ENCODE data around the gene S100A10.
A peak's percentile ranks its signal among the peaks of the same experiment; 100 is the strongest.

The S100A10 gene

DNA sequence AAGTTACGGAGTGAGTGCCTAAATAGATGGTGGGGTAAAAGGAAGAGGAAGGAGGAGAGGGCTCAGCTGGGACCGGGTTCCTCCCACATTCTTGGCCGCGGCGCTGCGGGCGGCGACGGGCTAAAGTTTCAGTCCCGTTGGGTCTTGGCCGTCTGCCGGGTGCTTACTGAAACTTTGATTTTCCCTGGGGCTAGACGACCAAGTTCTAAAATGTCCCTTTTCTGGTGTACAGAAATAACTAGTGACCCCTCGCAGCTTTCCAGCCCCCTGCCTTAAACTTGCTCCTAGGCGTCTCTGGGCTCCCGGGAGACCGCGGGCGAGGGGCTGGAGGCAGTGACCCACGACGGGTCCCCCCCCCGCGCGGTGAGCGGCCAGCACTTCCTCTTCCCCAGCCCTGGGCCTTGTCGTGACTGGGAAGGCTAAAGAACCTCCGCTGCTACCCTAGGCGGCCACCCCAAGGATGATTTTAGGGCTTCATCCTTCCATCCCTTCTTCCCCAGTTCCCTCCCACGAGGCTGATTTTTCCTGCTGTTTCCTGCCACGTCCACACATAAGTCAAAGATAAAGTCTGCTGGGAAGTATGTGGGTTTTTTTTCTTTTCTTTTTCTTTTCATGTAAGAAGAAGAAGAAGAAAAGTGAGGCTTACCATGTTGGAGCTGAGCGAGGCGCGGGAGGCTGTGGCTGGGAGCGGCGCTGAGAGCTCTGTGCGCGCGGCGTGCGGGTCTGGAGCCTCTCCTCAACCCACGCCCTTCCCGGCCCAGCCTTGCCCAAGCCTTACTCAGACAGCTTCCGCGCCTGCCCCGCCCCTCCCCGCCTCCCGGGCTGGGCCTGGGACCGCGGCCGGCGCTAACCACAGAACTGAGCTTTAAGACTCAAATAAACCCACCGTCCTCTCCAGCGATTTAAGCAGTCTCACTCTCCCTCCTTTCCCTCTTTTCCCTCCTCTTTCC is 42.9 kb upstream of the S100A10 start, which contains the start of gene S100A11:
Gene S100A11, minus strand, starts transcription at position 738 of the 950 bp plus-strand sequence. Its CDS starts 89 bp downstream, at position 649.
- peak; percentile 82 for DNase-seq (ENCODE audit: extremely low spot score)
- TF ChIP-seq L3MBTL2 (conservative IDR thresholded peaks at IDR 0.05) = peak; percentile 54; the same call in 1 of the 2 replicates
- TF ChIP-seq, protein P1, sequence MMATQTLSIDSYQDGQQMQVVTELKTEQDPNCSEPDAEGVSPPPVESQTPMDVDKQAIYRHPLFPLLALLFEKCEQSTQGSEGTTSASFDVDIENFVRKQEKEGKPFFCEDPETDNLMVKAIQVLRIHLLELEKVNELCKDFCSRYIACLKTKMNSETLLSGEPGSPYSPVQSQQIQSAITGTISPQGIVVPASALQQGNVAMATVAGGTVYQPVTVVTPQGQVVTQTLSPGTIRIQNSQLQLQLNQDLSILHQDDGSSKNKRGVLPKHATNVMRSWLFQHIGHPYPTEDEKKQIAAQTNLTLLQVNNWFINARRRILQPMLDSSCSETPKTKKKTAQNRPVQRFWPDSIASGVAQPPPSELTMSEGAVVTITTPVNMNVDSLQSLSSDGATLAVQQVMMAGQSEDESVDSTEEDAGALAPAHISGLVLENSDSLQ (IDR thresholded peaks at IDR 0.05) = no peak

DNA sequence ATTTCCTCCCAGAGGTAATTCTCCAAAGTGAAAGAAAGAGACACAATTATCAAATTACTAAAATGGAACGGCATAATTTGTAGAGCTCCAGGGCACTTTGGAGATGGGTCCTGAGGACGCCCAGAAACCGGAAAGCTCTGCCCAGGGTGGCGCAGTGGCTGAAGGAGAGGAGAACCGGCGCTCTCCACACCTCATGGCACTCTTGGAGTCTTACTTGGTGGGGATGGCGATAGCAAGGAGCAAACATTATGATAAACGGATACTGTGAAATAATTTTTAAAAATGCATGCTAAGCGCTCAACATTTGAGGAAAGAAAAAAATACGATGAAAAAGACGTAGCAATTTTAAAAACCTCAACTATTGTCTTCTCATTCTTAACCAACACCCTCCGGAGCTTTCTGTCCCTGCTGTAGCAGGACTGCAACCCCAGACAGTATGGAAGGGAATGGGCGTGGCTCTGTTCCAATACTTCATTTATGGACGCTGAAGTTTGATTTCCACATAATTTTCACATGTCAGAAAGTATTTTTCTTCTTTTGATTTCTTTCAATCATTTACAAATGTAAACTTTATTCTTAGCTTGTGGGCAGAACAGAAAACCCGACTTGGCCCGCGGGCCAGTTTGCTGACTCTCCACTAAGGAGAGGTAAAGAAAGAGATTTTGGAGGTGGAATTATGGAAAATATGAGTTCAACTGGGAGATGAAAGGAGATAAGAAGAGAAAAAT is 42.0 kb upstream of the S100A10 start:
- ChIA-PET POLR2A (interaction anchor here (1.1 to 3.9 kb wide), 5 partner anchors 12 to 74 kb away, joined by 3 to 23 read pairs (median 16); partner anchors contain the start of gene S100A10), CTCF (interaction anchor here (1.2 to 2.7 kb wide), 4 partner anchors 11 to 423 kb away, joined by 5 to 21 read pairs (median 6); no protein-coding TSS in a partner anchor)
- peak; percentile 42 for DNase-seq (ENCODE audit: extremely low spot score)
- TF ChIP-seq FOXM1 (IDR thresholded peaks at IDR 0.05; ENCODE audit: borderline replicate concordance) (no peak), SP1 (IDR thresholded peaks at IDR 0.05) (no peak), HDGF (IDR thresholded peaks at IDR 0.05; ENCODE audit: borderline replicate concordance) (no peak), L3MBTL2 (conservative IDR thresholded peaks at IDR 0.05) (no peak)

More for the DNA sequence above, 42.9 kb upstream of the S100A10 start, which contains the start of gene S100A11:
- ChIA-PET POLR2A (interaction anchor here (0.6 to 3.9 kb wide), 14 partner anchors 9 to 709 kb away, joined by 3 to 23 read pairs (median 3); partner anchors contain the start of genes PI4KB, S100A10 and THEM4), CTCF (interaction anchor here (0.7 to 2.7 kb wide), 8 partner anchors 10 to 423 kb away, joined by 3 to 21 read pairs (median 4); no protein-coding TSS in a partner anchor)

DNA sequence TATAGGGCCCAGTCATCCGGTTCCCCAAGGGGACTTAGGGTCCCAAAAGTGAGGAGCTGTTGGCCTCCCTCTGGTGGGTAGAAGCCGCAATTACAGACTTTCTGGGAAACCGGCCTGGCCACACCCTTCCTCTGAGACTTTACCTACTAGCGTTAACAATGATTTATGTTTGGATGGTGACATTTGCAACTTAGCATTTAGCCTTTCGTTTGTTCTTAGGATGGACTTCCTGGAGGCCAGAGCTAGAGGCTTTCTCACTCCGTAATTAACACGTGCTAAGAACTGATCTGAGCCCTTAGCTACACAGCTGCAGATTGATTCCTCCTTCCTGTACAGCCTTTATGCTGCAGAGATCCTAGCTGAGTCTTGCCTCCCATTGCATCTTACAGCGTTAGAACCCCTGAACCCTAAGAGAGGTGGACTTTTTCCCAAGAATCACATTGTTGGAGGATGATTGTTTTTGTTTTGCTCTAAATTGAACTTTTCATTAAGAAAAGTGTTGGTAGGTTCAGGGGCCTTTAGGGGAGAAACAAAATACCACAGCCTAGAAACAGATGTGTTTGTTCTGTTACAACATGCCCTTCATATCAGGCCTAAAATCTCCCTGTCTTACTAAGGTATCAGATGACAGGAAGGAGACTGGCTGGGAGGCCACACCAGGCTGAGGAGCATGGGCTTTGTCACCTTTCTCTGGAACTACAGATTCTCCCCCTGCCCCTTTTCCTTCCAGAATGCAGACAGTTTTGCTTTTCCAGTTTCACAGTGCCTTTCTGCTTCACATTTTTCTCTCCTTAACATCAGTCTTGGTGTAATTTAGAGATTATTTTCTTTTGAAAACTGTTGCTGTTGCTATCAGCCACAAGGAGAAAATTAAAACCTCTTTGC is 41.2 kb upstream of the S100A10 start:
- POLR2A ChIA-PET = interaction anchor here (0.7 to 3.9 kb wide), 8 partner anchors 13 to 126 kb away, joined by 3 to 23 read pairs (median 4); partner anchors contain the start of gene THEM4
- TF ChIP-seq ELF4 (IDR thresholded peaks at IDR 0.05) = no peak
- TF ChIP-seq, protein P1 (IDR thresholded peaks at IDR 0.05) = peak; percentile 96
- CTCF ChIA-PET = interaction anchor here (0.6 to 2.7 kb wide), 22 partner anchors 10 to 466 kb away, joined by 3 to 21 read pairs (median 4); no protein-coding TSS in a partner anchor
- peak; percentile 79 for DNase-seq (ENCODE audit: extremely low spot score)

DNA sequence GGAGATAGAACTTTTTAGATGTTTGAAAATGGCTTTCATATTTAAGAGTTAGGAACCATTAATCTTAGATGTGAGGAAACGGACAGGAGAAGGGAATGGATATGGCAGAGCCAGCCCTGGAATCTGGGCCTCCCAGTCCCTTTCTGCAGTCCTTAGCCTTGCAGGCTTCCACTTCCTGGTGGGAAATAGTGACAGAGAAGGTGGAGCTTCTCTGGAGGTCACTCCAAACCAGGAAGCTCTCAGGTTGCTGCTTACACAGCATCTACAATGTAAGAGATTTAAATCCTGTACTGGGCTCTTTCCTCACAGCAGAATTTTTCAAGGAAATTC is 40.6 kb upstream of the S100A10 start:
- ChIA-PET POLR2A (interaction anchor here (0.7 to 3.9 kb wide), 7 partner anchors 14 to 125 kb away, joined by 3 to 23 read pairs (median 4); partner anchors contain the start of gene THEM4), CTCF (interaction anchor here (0.6 to 2.7 kb wide), 19 partner anchors 9 to 466 kb away, joined by 3 to 21 read pairs (median 4); no protein-coding TSS in a partner anchor)
- DNase-seq (ENCODE audit: extremely low spot score) = no peak
- TF ChIP-seq ELF4 (IDR thresholded peaks at IDR 0.05) (0 out of 2 replicates have a peak, but pooled peaks have one; percentile 35), SP1 (IDR thresholded peaks at IDR 0.05) (no peak), FOXM1 (IDR thresholded peaks at IDR 0.05; ENCODE audit: borderline replicate concordance) (no peak)

DNA sequence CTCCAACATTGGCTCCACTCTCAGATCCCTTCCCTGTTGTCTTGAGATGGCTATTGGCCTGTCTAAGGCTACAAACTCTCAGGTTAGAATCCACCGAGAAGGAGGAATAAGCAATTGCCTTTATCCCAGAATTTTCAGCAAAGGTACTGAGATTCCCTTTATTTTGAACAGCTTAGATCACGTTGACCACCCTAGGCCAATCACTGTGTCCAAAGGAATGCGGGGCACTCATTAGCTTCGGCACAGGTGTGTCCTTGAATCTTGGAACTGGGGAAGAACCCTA is 36.2 kb upstream of the S100A10 start:
- TF ChIP-seq ZNF384 (IDR thresholded peaks at IDR 0.05) (no peak), LEF1 (IDR thresholded peaks at IDR 0.05; ENCODE audit: borderline replicate concordance) (no peak), CTBP1 (IDR thresholded peaks at IDR 0.05; ENCODE audit: borderline replicate concordance) (no peak), FOXA1 (IDR thresholded peaks at IDR 0.05) (no peak), L3MBTL2 (conservative IDR thresholded peaks at IDR 0.05) (no peak)
- TF ChIP-seq, protein P1 (IDR thresholded peaks at IDR 0.05) = no peak
- ChIA-PET POLR2A (no interaction called here), CTCF (interaction anchor here (0.7 kb wide), 1 partner anchor 28 kb away, joined by 3 read pairs; no protein-coding TSS in a partner anchor)
- DNase-seq (ENCODE audit: extremely low spot score) = no peak

DNA sequence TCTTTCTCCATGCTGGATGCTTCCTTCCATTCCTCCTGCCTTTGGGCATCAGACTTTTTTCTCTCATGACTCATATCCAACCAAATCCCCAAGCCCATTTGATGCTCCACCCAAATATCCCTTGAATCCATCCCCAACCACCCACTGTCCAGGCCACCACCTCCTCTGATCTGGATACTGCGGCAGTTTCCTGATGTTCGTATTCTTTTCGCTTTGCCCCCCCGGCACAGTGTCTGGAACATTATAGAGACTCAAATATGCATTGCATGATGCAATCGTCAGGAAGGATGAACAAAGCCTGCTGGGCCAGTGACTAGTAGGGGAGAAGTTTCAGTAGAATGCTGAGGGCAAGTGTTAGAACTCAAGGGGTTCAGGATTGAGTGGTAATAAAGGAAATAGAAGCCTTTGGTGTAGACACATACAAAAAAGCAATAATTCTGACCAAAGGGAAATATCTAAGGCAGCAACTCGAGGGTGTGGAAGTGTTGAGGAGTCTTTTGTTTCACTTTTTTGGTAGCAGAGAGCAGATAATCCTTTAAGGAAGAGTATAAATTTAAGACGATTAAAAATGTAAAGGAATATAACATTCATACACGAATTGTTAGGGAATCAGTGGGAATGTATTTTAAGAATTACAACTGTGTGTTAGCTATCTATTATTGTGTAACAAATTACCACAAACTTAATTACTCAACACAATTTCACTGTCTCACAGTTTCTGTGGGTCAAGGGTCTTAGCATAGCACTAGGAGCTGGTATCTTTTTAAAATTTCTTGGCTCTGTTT is 35.7 kb upstream of the S100A10 start:
- POLR2A ChIA-PET = no interaction called here
- TF ChIP-seq FOXA1 (IDR thresholded peaks at IDR 0.05) (no peak), BHLHE40 (IDR thresholded peaks at IDR 0.05; ENCODE audit: borderline replicate concordance) (no peak), ELF4 (IDR thresholded peaks at IDR 0.05) (no peak), L3MBTL2 (conservative IDR thresholded peaks at IDR 0.05) (no peak), FOXM1 (IDR thresholded peaks at IDR 0.05; ENCODE audit: borderline replicate concordance) (no peak)
- TF ChIP-seq, protein P1 (IDR thresholded peaks at IDR 0.05) = no peak
- DNase-seq (ENCODE audit: extremely low spot score) = no peak
- CTCF ChIA-PET = interaction anchor here (0.7 kb wide), 1 partner anchor 28 kb away, joined by 3 read pairs; no protein-coding TSS in a partner anchor
